Fibroblast of skin of abdomen (primary cell): ENCODE measurements around the gene ZNF426.

ENCODE experiments used
- DNase-seq: peaks from one replicate; pipeline ENCODE4 v3.0.0-alpha.2; 2013

ZNF426 gene

DNA sequence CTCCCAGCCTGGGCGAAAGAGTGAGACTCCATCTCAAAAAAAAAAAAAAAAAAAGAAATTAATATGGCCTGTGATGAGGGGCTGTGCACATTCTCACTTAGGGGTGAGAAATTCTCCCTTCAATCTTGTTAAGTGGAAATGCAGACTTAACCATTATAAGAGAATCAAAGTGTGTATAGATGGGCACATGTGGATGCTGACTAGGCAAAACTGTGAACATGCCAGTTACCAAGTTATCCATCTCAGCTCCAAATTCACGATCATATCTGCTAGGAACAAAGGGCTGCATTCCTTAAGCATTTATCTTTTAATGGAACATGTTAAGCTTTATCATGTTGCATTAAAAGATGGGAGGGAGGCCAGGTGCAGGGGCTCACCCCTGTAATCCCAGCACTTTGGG lies 44.3 kb downstream of the ZNF426 start:
- DNase-seq = no peak

DNA sequence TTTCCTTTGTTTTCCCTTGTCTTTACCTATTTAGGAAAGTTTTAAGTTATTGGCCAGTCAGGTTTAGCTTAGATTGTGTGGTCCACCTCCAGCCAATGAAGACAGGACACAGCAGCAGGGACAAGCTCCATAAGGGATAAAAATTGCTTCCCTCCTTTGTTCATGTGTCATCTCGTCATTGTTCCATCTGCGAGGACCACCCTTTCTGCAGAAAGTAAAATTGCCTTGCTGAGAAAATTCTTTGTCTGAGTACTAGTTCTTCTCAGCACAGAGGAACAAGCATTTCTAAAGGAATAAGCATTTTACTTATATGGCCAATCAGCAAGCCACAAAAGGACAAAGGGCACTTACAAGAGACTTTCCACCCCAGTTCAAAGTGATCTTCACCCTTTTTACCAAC lies 51.4 kb downstream of the ZNF426 start:
- DNase-seq = no peak

DNA sequence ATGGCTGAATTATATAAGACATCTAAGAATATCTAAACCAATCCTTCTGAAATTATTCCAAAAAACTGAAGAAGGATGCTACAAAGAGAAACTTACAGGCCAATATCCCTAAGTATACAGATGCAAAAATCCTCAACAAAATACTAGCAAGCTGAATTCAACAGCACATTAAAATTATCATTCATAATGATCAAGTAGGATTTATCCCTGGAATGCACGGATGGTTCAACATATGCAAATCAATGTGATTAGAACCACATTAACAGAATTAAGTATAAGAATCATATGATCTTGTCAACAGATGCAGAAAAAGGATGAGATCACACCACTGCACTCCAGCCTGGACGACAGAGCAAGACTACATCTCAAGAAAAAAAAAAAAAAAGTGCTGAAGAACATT lies 53.3 kb downstream of the ZNF426 start:
- no peak for DNase-seq

DNA sequence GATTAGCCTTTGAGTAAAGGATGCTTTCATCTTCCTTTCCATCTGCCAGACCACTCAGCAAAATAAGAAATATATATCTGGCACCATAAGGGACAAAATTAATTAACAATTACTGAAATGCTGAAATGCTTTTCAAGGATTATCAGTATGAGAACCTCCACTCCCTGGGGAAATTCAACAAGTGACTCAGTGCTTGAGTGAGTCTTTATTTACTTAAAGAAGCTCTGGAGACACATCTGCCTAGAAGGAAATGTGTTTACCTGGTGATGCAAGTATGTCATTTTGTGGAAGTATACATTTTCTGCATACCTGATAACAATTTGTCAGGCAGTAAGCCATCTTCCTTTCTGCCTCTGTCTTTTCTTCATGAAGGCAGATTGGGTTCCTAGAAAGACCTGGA lies 63.5 kb downstream of the ZNF426 start:
- no peak for DNase-seq
